HepG2 (cell line): ENCODE results near the gene MEAK7.

Experiments
- ELF4 ChIP-seq: sonication (generic); formaldehyde crosslinking; IDR thresholded peaks from 2 replicates; pipeline ENCODE4 v1.5.0; 2020; ENCODE audit warnings: missing genetic modification reagents, mild to moderate bottlenecking, moderate library complexity, borderline replicate concordance
- FOXP1 ChIP-seq, 2 experiments: fragments of 450-650 bp in 1 of 2; IDR thresholded peaks; 2 replicates each; pipeline ENCODE4 v1.6.1; 2017 to 2018; ENCODE audit warnings: antibody characterized with exemption in 1 of 2
- GABPA ChIP-seq, 2 experiments: IDR thresholded peaks; 2 replicates each; pipeline ENCODE4 v1.6.1; 2011 to 2016; ENCODE audit warnings: low read depth in 2 of 2, low read length in 1 of 2, missing biosample characterization in 1 of 2, missing genetic modification characterization in 1 of 2
- TEAD3 ChIP-seq: optimal IDR thresholded peaks from 2 replicates; pipeline ENCODE3; 2016; ENCODE audit warnings: borderline replicate concordance
- TF ChIP-seq, protein P1 (sequence below): sonication (generic); formaldehyde crosslinking; IDR thresholded peaks from 2 replicates; pipeline ENCODE4 v1.5.0; 2020; ENCODE audit warnings: mild to moderate bottlenecking, missing genetic modification reagents, moderate library complexity

DNA sequence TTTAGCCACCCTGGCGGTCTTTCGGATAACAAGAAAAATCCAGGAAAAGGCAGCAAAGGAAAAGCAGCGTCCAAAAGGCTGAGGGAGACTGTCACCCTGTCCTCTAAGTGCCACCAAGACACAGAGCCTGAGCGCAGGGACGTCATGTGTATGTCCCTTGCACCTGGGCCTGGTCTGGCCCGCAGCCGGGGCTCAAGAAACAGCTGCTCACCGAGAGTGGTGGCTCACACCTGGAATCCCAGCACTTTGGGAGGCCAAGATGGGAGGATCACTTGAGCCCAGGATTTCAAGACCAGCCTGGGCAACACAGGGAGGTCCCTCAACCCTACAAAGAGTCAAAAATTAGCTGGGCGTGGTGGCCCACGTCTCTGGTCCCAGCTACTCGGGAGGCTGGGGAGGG lies 9.2 kb upstream of the MEAK7 start:
- TF ChIP-seq GABPA (IDR thresholded peaks at IDR 0.05; ENCODE audit: low read depth, low read length), result no peak
- TF ChIP-seq GABPA (CRISPR knock-in tag; IDR thresholded peaks at IDR 0.05; ENCODE audit: low read depth), result no peak
- TF ChIP-seq FOXP1 (IDR thresholded peaks at IDR 0.05), result no peak
- TF ChIP-seq FOXP1 (CRISPR knock-in tag; IDR thresholded peaks at IDR 0.05), result no peak
- no peak for TF ChIP-seq ELF4 (CRISPR knock-in tag)
- TF ChIP-seq TEAD3 (CRISPR knock-in tag), result no peak
- TF ChIP-seq, protein P1, sequence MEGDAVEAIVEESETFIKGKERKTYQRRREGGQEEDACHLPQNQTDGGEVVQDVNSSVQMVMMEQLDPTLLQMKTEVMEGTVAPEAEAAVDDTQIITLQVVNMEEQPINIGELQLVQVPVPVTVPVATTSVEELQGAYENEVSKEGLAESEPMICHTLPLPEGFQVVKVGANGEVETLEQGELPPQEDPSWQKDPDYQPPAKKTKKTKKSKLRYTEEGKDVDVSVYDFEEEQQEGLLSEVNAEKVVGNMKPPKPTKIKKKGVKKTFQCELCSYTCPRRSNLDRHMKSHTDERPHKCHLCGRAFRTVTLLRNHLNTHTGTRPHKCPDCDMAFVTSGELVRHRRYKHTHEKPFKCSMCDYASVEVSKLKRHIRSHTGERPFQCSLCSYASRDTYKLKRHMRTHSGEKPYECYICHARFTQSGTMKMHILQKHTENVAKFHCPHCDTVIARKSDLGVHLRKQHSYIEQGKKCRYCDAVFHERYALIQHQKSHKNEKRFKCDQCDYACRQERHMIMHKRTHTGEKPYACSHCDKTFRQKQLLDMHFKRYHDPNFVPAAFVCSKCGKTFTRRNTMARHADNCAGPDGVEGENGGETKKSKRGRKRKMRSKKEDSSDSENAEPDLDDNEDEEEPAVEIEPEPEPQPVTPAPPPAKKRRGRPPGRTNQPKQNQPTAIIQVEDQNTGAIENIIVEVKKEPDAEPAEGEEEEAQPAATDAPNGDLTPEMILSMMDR (CRISPR knock-in tag), result no peak
